ENCODE results near the gene MFSD6L.

The MFSD6L gene

DNA sequence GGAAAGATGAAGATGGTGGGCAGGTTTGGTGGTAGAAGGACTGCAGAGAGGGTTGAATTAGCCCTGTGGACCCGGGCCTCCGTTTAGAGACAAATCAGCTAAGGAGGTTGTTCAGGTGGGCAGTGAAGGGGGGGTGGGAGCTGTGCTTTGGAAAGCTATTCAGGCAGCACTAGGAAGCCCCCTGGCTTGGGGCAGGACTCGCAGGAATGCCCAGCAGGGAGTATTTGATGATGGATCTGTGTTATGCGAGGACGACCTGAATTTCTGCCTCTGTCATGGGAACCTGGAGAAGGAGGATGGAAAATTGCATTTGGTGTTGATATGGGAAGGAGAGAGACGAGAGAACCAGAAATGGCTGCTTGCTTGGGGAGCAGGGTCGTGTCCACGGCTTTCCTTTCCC is 44.3 kb downstream of the MFSD6L start:
- peaks cover 1% of the 10 kb centered on the region for H3K4me1 Mint-ChIP-seq (ENCODE audit: low read depth)
- H3K9me3 Mint-ChIP-seq: no peaks in the 10 kb centered on the region
- H3K27me3 Mint-ChIP-seq (ENCODE audit: low read depth): peaks cover 6% of the 10 kb centered on the region
- no peaks in the 10 kb centered on the region for H3K36me3 Mint-ChIP-seq (ENCODE audit: low read depth)
- H3K27ac Mint-ChIP-seq: no peak overlapping the region
- H3K4me3 Mint-ChIP-seq: no peak overlapping the region
- DNase-seq (ENCODE audit: low spot score): no peak

DNA sequence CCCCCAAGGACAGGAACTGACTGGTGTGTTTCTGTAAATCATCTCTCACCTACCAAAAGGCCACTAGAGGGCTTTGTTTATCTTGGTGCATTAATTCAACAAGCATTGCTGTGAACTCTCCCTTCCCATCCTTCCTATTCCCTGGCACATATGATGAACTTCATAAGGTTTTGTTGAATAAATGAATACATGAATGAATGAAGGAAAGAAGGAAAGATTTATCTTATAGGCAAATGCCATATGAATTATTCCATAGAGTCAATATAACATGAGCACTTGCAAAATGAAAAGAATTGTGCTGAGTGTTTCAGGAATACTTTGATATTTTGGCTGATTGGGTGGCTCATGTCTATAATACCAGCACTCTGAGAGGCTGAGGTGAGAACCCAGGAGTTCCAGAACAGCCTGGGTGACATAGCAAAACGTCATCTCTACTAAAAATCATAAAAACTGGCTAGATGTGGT is 45.2 kb downstream of the MFSD6L start:
- no peak for DNase-seq (ENCODE audit: low spot score)
- no peak overlapping the region for H3K27ac Mint-ChIP-seq
- H3K4me1 Mint-ChIP-seq (ENCODE audit: low read depth): peaks cover 1% of the 10 kb centered on the region

DNA sequence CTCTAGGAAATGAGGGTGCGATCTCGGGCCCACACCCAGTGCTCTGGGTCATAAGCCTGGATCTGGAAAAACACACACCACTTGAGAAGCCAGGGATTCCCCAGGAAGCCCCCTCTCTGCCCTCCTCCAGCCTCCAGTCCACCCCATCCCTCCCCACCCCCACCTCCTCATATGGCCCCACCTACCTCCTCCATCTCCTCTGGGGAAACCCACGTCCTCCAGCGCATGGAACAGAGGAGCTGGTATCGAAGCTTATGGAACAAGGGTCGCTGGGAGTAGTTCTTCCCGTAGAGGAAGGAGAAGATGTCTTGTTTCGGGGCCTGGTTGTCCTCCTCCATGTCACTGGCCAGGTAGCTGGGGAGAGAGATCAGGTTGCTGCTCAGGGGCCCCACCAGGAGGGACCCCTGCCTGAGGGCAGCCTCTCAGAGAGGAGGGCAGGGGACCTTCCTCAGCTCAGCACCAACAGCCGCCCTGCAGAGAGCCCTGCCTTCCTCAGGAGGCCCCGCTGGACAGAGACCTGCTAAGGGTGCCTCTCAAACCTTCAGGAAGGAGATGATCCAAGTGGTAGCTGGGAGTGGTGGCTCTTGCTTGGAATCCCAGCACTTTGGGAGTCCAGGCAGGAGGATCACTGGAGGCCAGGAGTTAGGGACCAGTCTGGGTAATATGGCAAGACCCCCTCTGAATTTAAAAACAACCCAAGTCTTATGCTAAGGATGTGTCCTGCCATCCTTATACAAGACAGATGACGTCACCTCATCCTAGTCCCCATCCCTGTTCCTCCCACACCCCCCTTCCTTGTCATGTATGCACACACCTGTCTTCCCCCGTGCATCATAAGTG is 45.8 kb downstream of the MFSD6L start:
- no peaks in the 10 kb centered on the region for H3K9me3 Mint-ChIP-seq
- H3K36me3 Mint-ChIP-seq (ENCODE audit: low read depth): no peaks in the 10 kb centered on the region
- peaks cover 1% of the 10 kb centered on the region for H3K4me1 Mint-ChIP-seq (ENCODE audit: low read depth)
- no peak overlapping the region for H3K4me3 Mint-ChIP-seq
- no peak for DNase-seq (ENCODE audit: low spot score)
- H3K27ac Mint-ChIP-seq: no peak overlapping the region
- peaks cover 11% of the 10 kb centered on the region for H3K27me3 Mint-ChIP-seq (ENCODE audit: low read depth)

More for the DNA sequence above, 45.2 kb downstream of the MFSD6L start:
- Mint-ChIP-seq H3K27me3 (ENCODE audit: low read depth) (peaks cover 6% of the 10 kb centered on the region), H3K36me3 (ENCODE audit: low read depth) (no peaks in the 10 kb centered on the region), H3K9me3 (no peaks in the 10 kb centered on the region), H3K4me3 (no peak overlapping the region)

DNA sequence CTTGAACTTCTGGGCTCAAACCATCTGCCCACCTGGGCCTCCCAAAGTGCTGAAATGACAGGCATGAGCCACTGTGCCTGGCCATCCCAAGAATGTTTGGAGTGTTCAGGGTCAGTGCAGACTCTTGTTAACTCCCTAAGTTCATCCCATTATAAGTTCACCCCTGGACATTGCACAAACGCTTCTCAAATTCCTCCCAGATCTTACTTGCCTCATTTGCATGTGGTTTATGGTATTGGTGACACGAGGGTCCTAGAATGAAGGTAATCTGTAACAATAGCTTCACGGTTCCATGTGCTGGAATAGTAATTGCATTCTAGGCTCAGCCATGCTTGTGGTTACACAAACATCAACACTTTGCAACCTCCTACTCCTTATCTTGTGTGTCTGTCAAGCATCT is 49.5 kb downstream of the MFSD6L start:
- Mint-ChIP-seq H3K27ac (no peak overlapping the region), H3K4me3 (no peak overlapping the region), H3K36me3 (ENCODE audit: low read depth) (no peaks in the 10 kb centered on the region), H3K9me3 (no peaks in the 10 kb centered on the region), H3K4me1 (ENCODE audit: low read depth) (peaks cover 6% of the 10 kb centered on the region), H3K27me3 (ENCODE audit: low read depth) (peaks cover 17% of the 10 kb centered on the region)
- DNase-seq (ENCODE audit: low spot score): no peak

DNA sequence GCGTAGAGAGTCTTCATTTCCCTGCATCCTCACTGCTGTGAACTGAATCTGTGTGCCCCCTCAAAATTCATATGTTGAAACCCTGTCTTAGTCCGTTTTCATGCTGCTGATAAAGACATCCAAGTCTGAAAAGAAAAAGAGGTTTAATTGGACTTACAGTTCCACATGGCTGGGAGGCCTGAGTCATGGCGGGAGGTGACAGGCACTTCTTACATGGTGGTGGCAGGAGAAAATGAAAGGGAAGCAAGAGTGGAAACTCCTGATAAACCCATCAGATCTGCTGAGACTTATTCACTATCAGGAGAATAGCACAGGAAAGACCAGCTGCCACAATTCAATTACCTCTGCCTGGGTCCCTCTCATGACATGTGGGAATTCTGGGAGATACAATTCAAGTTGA is 51.4 kb downstream of the MFSD6L start:
- Mint-ChIP-seq H3K27ac (no peak overlapping the region), H3K4me3 (no peak overlapping the region)

More for the DNA sequence above, 51.4 kb downstream of the MFSD6L start:
- Mint-ChIP-seq H3K9me3 (no peaks in the 10 kb centered on the region), H3K36me3 (ENCODE audit: low read depth) (no peaks in the 10 kb centered on the region), H3K27me3 (ENCODE audit: low read depth) (peaks cover 17% of the 10 kb centered on the region), H3K4me1 (ENCODE audit: low read depth) (peaks cover 5% of the 10 kb centered on the region)
- DNase-seq (ENCODE audit: low spot score): no peak

All from T-helper 2 cell treated with Interferon-gamma antibody and Interleukin-4, amounts not matched to agents 5 μg/mL and 100 μg/mL, for 36 hours (primary cell).